Peyer's patch (tissue), 4 donors: ENCODE measurements around the gene ZFHX3. TPM values are rescaled to one million over a fixed set of nuclear protein-coding genes. Genes with fewer than 3 reads are reported as not detected.

Source experiments
- DNase-seq, 3 donors: peaks; one replicate each; pipeline ENCODE4 v3.0.0-alpha.2; 2017 to 2019
- H3K27ac ChIP-seq, 4 donors: fragments of 200-600 bp; sonication (generic); one replicate each; pipeline ENCODE4 v1.5.1; 2016 to 2019
- H3K27me3 ChIP-seq, 2 donors: fragments of 200-600 bp; sonication (generic); one replicate each; pipeline ENCODE4 v1.5.1; 2019
- H3K36me3 ChIP-seq, 3 donors: fragments of 200-600 bp; sonication (generic); one replicate each; pipeline ENCODE4 v1.5.1; 2016 to 2019
- H3K4me1 ChIP-seq, 4 donors: fragments of 200-600 bp; sonication (generic); one replicate each; pipeline ENCODE4 v1.5.1; 2016 to 2019
- H3K4me3 ChIP-seq, 4 donors: fragments of 200-600 bp; sonication (generic); 1 replicate in 3 of 4; 2 replicates in 1 of 4; pipeline ENCODE4 v1.5.1; 2016 to 2019; ENCODE audit warnings: mild to moderate bottlenecking in 1 of 4
- H3K9me3 ChIP-seq, 4 donors: fragments of 200-600 bp; sonication (generic); one replicate each; pipeline ENCODE4 v1.5.1; 2016 to 2019; ENCODE audit warnings: mild to moderate bottlenecking in 1 of 4
- CTCF ChIP-seq, 6 experiments: fragments of 450-650 bp in 4 of 6; fragments of 200-600 bp in 2 of 6; sonication (generic) in 1 of 6; IDR thresholded peaks; one replicate each; pipeline ENCODE4 v1.5.1; 2017 to 2019; ENCODE audit warnings: antibody characterized with exemption in 6 of 6, mild to moderate bottlenecking in 3 of 6, moderate library complexity in 1 of 6
- POLR2A ChIP-seq, 2 donors: fragments of 450-650 bp; IDR thresholded peaks; one replicate each; pipeline ENCODE4 v1.5.1; 2017; ENCODE audit warnings: antibody characterized with exemption in 2 of 2, mild to moderate bottlenecking in 2 of 2, moderate library complexity in 2 of 2
- total RNA-seq, 4 donors: library from RNA; depleted of rRNA; stranded (reverse); fragments of >200 nt; gene quantifications; one replicate each; pipeline ENCODE4 v1.1.0, GENCODE V29; 2016

ZFHX3 gene
- total RNA-seq, 4 donors from 2014 or later, result 6.3 to 39.6 (median 14.6) TPM

- peaks cover 0 to 16% (median 0%) of the 10 kb centered on the region in 4 donors for H3K4me1 ChIP-seq
- H3K4me3 ChIP-seq, result no peak overlapping the region
- no peaks in the 10 kb centered on the region for H3K36me3 ChIP-seq
- H3K27ac ChIP-seq, result no peak overlapping the region
- TF ChIP-seq POLR2A (IDR thresholded peaks at IDR 0.05) (no peak), CTCF (IDR thresholded peaks at IDR 0.05) (no peak)
- H3K9me3 ChIP-seq, result no peaks in the 10 kb centered on the region
- H3K27me3 ChIP-seq, result no peaks in the 10 kb centered on the region
- DNase-seq, result no peak
Measured at GRCh38 chr16:72977127-72977526, 70.8 kb downstream of the ZFHX3 start.

GRCh38 chr16:72976438-72977064 is 71.4 kb downstream of the ZFHX3 start:
- H3K36me3 ChIP-seq, result no peaks in the 10 kb centered on the region
- DNase-seq, result no peak
- H3K27me3 ChIP-seq, result no peaks in the 10 kb centered on the region
- no peaks in the 10 kb centered on the region for H3K9me3 ChIP-seq
- no peak overlapping the region for H3K27ac ChIP-seq
- H3K4me3 ChIP-seq, result no peak overlapping the region
- peaks cover 0 to 16% (median 0%) of the 10 kb centered on the region in 4 donors for H3K4me1 ChIP-seq
- TF ChIP-seq POLR2A (IDR thresholded peaks at IDR 0.05) (no peak), CTCF (IDR thresholded peaks at IDR 0.05) (no peak)

- peaks cover 0 to 16% (median 0%) of the 10 kb centered on the region in 4 donors for H3K4me1 ChIP-seq
- H3K4me3 ChIP-seq, result no peak overlapping the region
- TF ChIP-seq POLR2A (IDR thresholded peaks at IDR 0.05), result no peak
- no peak for TF ChIP-seq CTCF (IDR thresholded peaks at IDR 0.05)
- no peaks in the 10 kb centered on the region for H3K27me3 ChIP-seq
- no peaks in the 10 kb centered on the region for H3K36me3 ChIP-seq
- no peak for DNase-seq
- no peak overlapping the region for H3K27ac ChIP-seq
- H3K9me3 ChIP-seq, result no peaks in the 10 kb centered on the region
Measured at GRCh38 chr16:72975809-72976437, 72.0 kb downstream of the ZFHX3 start.

GRCh38 chr16:72974142-72974769 is 73.7 kb downstream of the ZFHX3 start:
- no peak for TF ChIP-seq CTCF (IDR thresholded peaks at IDR 0.05)
- no peak for TF ChIP-seq POLR2A (IDR thresholded peaks at IDR 0.05)
- H3K4me3 ChIP-seq, result no peak overlapping the region
- peaks cover 0 to 16% (median 0%) of the 10 kb centered on the region in 4 donors for H3K4me1 ChIP-seq
- no peaks in the 10 kb centered on the region for H3K9me3 ChIP-seq
- no peaks in the 10 kb centered on the region for H3K36me3 ChIP-seq
- H3K27me3 ChIP-seq, result no peaks in the 10 kb centered on the region
- DNase-seq, result no peak
- no peak overlapping the region for H3K27ac ChIP-seq

GRCh38 chr16:72972878-72973571 is 74.9 kb downstream of the ZFHX3 start:
- TF ChIP-seq POLR2A (IDR thresholded peaks at IDR 0.05) (no peak), CTCF (IDR thresholded peaks at IDR 0.05) (no peak)
- H3K4me1 ChIP-seq, result peaks cover 0 to 8% (median 0%) of the 10 kb centered on the region in 4 donors
- no peak overlapping the region for H3K4me3 ChIP-seq
- H3K27ac ChIP-seq, result no peak overlapping the region
- no peaks in the 10 kb centered on the region for H3K9me3 ChIP-seq
- DNase-seq, result no peak
- no peaks in the 10 kb centered on the region for H3K27me3 ChIP-seq
- H3K36me3 ChIP-seq, result no peaks in the 10 kb centered on the region
